HepG2 (cell line): Measurements from ENCODE around the gene RERE. TPM values are rescaled to one million over a fixed set of nuclear protein-coding genes. Genes with fewer than 3 reads are reported as not detected.
"Not testable (repeated sequence)": the region's sequence is repeated elsewhere in the genome, so short reads cannot be mapped to it uniquely, and the experiment has no call there.

Experiments used
- ATAC-seq: fragments of 200-7000 bp; cut with Tn5 transposase; 3 replicates; pipeline ENCODE4 v1.9.1; 2020; ENCODE audit warnings: mild to moderate bottlenecking, moderate library complexity
- BruUV-seq: library from RNA; stranded (reverse); fragments of 400-500 nt; replicated peaks from 2 replicates; lab custom pipeline; 2021; lab: Mats Ljungman, UMichigan
- CTCF ChIA-PET: fragments of 300-600 bp; formaldehyde crosslinking; extraction: SDS; loops from one replicate; lab custom pipeline; 2021; ENCODE audit warnings: low total read pairs, inconsistent platforms, low intra/inter-chr PET ratio; lab: Yijun Ruan, JAX
- POLR2A ChIA-PET: fragments of 350-600 bp; sonication (Branson Sonifier 250); formaldehyde crosslinking; loops from one replicate; lab custom pipeline; 2020; ENCODE audit warnings: antibody characterized with exemption, inconsistent platforms; lab: Yijun Ruan, JAX
- DNase-seq: peaks from one replicate; pipeline ENCODE4 v3.0.0-alpha.2; 2015; ENCODE audit warnings: low spot score
- FAIRE-seq: peaks from 3 replicates; lab custom pipeline; 2011; peaks lifted over from hg19 to GRCh38; lab: Jason Lieb, UNC
- H2AFZ ChIP-seq: one replicate; pipeline ENCODE4 v1.6.1; 2011; ENCODE audit warnings: low read length, inconsistent platforms
- H3K27ac ChIP-seq: fragments of 300-600 bp; 3 replicates; pipeline ENCODE4 v1.8.0; 2011; ENCODE audit warnings: mixed run types, mild to moderate bottlenecking, mixed read lengths, low read length, inconsistent platforms; ENCODE audit not compliant: insufficient read depth; ENCODE audit errors: extremely low read length
- H3K27me3 ChIP-seq, 2 experiments: fragments of 200-600 bp in 1 of 2; 2 replicates in 1 of 2; 3 replicates in 1 of 2; pipeline versions ENCODE4 v1.6.0 to v1.8.0; 2011; ENCODE audit warnings: low read length in 2 of 2, mild to moderate bottlenecking in 2 of 2, moderate library complexity in 2 of 2, inconsistent platforms in 1 of 2; ENCODE audit not compliant: insufficient read depth in 2 of 2, control insufficient read depth in 1 of 2
- H3K36me3 ChIP-seq, 2 experiments: fragments of 200-600 bp in 1 of 2; replicated peaks in 1 of 2; 2 replicates in 1 of 2; 3 replicates in 1 of 2; pipeline versions ENCODE4 v1.5.1 to v1.8.0; 2011; ENCODE audit warnings: low read length in 2 of 2, inconsistent platforms in 1 of 2; ENCODE audit not compliant: insufficient read depth in 2 of 2, control insufficient read depth in 1 of 2
- H3K4me1 ChIP-seq: 2 replicates; pipeline ENCODE4 v1.5.1; 2012; ENCODE audit warnings: low read length, inconsistent platforms; ENCODE audit not compliant: insufficient read depth
- H3K4me2 ChIP-seq: 2 replicates; pipeline ENCODE4 v1.6.0; 2011; ENCODE audit warnings: low read depth, low read length, inconsistent platforms
- H3K4me3 ChIP-seq, 3 experiments: fragments of 200-600 bp in 1 of 3; sonication (generic), shearing (Covaris generic) in 1 of 3; replicated peaks in 1 of 3; 2 replicates each; pipeline ENCODE4 v1.5.1; 2011 to 2016; ENCODE audit warnings: low read length in 3 of 3, inconsistent platforms in 2 of 3, low read depth in 2 of 3, mild to moderate bottlenecking in 2 of 3, control low read depth in 1 of 3, mixed read lengths in 1 of 3; ENCODE audit not compliant: insufficient read depth in 1 of 3
- H3K79me2 ChIP-seq: one replicate; pipeline ENCODE4 v1.6.1; 2011; ENCODE audit warnings: low read length, inconsistent platforms; ENCODE audit not compliant: insufficient read depth
- H3K9ac ChIP-seq: 2 replicates; pipeline ENCODE4 v1.6.0; 2011; ENCODE audit warnings: mild to moderate bottlenecking, low read depth, low read length, inconsistent platforms; ENCODE audit not compliant: insufficient read depth
- H3K9me3 ChIP-seq: 2 replicates; pipeline ENCODE4 v1.5.1; 2012; ENCODE audit warnings: mild to moderate bottlenecking, low read length
- H4K20me1 ChIP-seq: 2 replicates; pipeline ENCODE4 v1.6.0; 2011; ENCODE audit warnings: inconsistent platforms, mild to moderate bottlenecking, low read length, moderate library complexity; ENCODE audit not compliant: insufficient read depth
- MTA1 ChIP-seq: sonication (generic); formaldehyde crosslinking; IDR thresholded peaks from 2 replicates; pipeline ENCODE4 v1.4.0; 2020; ENCODE audit warnings: missing genetic modification reagents, mild to moderate bottlenecking, borderline replicate concordance
- ZNF430 ChIP-seq: sonication (generic); formaldehyde crosslinking; IDR thresholded peaks from 2 replicates; pipeline ENCODE4 v1.9.0; 2021; ENCODE audit warnings: mild to moderate bottlenecking, missing genetic modification reagents
- ZNF7 ChIP-seq: IDR thresholded peaks from 2 replicates; pipeline ENCODE4 v1.6.1; 2016; ENCODE audit warnings: missing biosample characterization, missing genetic modification reagents
- WGBS: methylation state at CpG from one replicate; pipeline ENCODE4 v1.1.6; 2017; ENCODE audit warnings: low lambda C conversion rate; 5-methylcytosine and 5-hydroxymethylcytosine counted together
- in situ Hi-C: cut with HindIII; loops from 2 replicates; pipeline ENCODE4 v1.10.0; 2017; ENCODE audit warnings: low pct_unique_long_range_greater_than_20kb; ENCODE audit not compliant: extremely low pct_ligation_motif_present
- intact Hi-C: fragments of 100-400 bp; cut with micrococcal nuclease; formaldehyde crosslinking; loops from one replicate; pipeline ENCODE4 v1.10.0; 2022; ENCODE audit not compliant: unreplicated experiment
- polyA plus RNA-seq, 8 experiments: library from polyadenylated mRNA; depleted of rRNA in 3 of 8; stranded (reverse) in 7 of 8; unstranded in 1 of 8; fragments of >200 nt; fragmentation: Illumina TruSeq in 4 of 8; extraction: Trizol in 4 of 8; gene quantifications; 2 replicates each; pipeline versions ENCODE4 v1.2.1 to v1.2.3, GENCODE V29; 2011 to 2016; ENCODE audit warnings: low read depth in 4 of 8, missing spikeins in 1 of 8, mixed read lengths in 1 of 8; ENCODE audit not compliant: insufficient read depth in 1 of 8
- total RNA-seq, 5 experiments: library from RNA; depleted of rRNA; stranded (reverse); fragments of >200 nt; fragmentation: Illumina TruSeq; extraction: Trizol; gene quantifications; 2 replicates each; pipeline ENCODE4 v1.2.3, GENCODE V29; 2016; ENCODE audit warnings: low read depth in 1 of 5
- TF ChIP-seq, protein P1 (sequence below), 2 experiments: fragments of 450-650 bp in 1 of 2; sonication (generic) in 1 of 2; formaldehyde crosslinking; IDR thresholded peaks; 2 replicates each; pipeline versions ENCODE4 v1.5.0 to v1.8.0; 2020 to 2022; ENCODE audit warnings: mild to moderate bottlenecking in 1 of 2, missing genetic modification reagents in 1 of 2
- TF ChIP-seq, protein P2 (sequence below): sonication (generic); formaldehyde crosslinking; IDR thresholded peaks from 2 replicates; pipeline ENCODE4 v1.5.0; 2020; ENCODE audit warnings: mild to moderate bottlenecking, missing genetic modification reagents, borderline replicate concordance

The RERE gene
- total and polyA plus RNA-seq, 2 of the 13 experiments (the other 11 are each of a cell fraction or from before 2014, with no cell fraction given) = 18.3 to 21.9 TPM

DNA sequence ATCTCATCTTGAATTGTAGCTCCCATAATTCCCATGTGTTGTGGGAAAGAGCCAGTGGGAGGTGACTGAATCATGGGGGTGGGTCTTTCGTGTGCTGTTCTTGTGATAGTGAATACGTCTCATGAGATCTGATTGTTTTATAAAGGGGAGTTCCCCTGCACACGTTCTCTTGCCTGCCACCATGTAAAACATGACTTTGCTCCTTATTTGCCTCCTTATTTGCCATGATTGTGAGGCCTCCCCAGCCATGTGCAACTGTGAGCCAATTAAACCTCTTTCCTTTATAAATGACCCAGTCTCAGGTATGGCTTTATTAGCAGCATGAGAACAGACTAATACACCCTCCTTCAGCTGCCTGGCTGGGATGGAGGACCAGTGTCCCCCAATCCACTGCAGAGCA lies 224.1 kb downstream of the RERE start:
- 90% methylated on average over 3 of the region's 3 CpGs for WGBS
- FAIRE-seq, H2AFZ ChIP-seq, CTCF ChIA-PET, H3K27ac ChIP-seq, intact Hi-C loops, H3K27me3 ChIP-seq, H3K4me3 ChIP-seq, H3K4me1 ChIP-seq, H3K9me3 ChIP-seq, ATAC-seq, POLR2A ChIA-PET, in situ Hi-C loops, BruUV-seq, DNase-seq, H3K4me2 ChIP-seq, H3K9ac ChIP-seq: not testable (repeated sequence)
- H3K36me3 ChIP-seq = peaks cover 8 to 33% of the 10 kb centered on the region in 2 experiments
- H3K79me2 ChIP-seq = peaks cover 86% of the 10 kb centered on the region
- 0 out of 2 replicates have a peak, but pooled peaks have one; percentile 74 for TF ChIP-seq ZNF430 (CRISPR knock-in tag)
- peaks cover 36% of the 10 kb centered on the region for H4K20me1 ChIP-seq

DNA sequence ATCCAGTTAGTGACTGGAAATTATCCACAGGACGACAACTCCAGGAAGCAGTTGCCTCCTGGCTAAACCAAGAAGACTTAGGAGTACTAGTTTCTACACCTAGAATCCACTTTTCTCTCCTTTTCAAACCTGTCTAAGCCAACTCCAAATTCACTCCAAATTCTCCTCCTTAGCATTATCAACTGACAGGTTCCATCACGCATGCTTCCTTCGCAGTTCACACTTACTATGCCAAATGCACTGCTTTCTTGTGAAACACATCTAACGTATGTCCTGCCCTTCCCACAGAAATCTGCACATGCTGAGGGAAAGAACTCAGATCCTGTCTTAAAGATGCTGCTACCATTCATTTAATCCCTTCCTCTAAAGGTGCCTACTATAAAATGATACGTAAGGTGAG lies 225.9 kb downstream of the RERE start:
- Histone ChIP-seq H4K20me1 (peaks cover 32% of the 10 kb centered on the region), H3K4me2 (no peak overlapping the region), H2AFZ (no peak overlapping the region), H3K79me2 (peaks cover 87% of the 10 kb centered on the region), H3K27me3 (no peaks in the 10 kb centered on the region), H3K9ac (no peak overlapping the region), H3K4me1 (peaks cover 6% of the 10 kb centered on the region; the same call in 1 of the 2 replicates)
- DNase-seq (no peak), FAIRE-seq (no peak), ATAC-seq (no peak)
- no TSS peak for BruUV-seq
- intact Hi-C loops = no loop called here
- TF ChIP-seq ZNF7 (CRISPR knock-in tag) (no peak), MTA1 (CRISPR knock-in tag) (no peak)
- TF ChIP-seq, protein P1, sequence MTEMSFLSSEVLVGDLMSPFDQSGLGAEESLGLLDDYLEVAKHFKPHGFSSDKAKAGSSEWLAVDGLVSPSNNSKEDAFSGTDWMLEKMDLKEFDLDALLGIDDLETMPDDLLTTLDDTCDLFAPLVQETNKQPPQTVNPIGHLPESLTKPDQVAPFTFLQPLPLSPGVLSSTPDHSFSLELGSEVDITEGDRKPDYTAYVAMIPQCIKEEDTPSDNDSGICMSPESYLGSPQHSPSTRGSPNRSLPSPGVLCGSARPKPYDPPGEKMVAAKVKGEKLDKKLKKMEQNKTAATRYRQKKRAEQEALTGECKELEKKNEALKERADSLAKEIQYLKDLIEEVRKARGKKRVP (CRISPR knock-in tag; IDR thresholded peaks at IDR 0.05) = no peak
- TF ChIP-seq, protein P2, sequence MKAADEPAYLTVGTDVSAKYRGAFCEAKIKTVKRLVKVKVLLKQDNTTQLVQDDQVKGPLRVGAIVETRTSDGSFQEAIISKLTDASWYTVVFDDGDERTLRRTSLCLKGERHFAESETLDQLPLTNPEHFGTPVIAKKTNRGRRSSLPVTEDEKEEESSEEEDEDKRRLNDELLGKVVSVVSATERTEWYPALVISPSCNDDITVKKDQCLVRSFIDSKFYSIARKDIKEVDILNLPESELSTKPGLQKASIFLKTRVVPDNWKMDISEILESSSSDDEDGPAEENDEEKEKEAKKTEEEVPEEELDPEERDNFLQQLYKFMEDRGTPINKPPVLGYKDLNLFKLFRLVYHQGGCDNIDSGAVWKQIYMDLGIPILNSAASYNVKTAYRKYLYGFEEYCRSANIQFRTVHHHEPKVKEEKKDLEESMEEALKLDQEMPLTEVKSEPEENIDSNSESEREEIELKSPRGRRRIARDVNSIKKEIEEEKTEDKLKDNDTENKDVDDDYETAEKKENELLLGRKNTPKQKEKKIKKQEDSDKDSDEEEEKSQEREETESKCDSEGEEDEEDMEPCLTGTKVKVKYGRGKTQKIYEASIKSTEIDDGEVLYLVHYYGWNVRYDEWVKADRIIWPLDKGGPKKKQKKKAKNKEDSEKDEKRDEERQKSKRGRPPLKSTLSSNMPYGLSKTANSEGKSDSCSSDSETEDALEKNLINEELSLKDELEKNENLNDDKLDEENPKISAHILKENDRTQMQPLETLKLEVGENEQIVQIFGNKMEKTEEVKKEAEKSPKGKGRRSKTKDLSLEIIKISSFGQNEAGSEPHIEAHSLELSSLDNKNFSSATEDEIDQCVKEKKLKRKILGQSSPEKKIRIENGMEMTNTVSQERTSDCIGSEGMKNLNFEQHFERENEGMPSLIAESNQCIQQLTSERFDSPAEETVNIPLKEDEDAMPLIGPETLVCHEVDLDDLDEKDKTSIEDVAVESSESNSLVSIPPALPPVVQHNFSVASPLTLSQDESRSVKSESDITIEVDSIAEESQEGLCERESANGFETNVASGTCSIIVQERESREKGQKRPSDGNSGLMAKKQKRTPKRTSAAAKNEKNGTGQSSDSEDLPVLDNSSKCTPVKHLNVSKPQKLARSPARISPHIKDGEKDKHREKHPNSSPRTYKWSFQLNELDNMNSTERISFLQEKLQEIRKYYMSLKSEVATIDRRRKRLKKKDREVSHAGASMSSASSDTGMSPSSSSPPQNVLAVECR (CRISPR knock-in tag) = no peak
- TF ChIP-seq, all 625 proteins: peak for 0
- in situ Hi-C loops = no loop called here
- CTCF ChIA-PET = no interaction called here
- Histone ChIP-seq H3K27ac (no peak overlapping the region), H3K36me3 (peaks cover 6 to 31% of the 10 kb centered on the region in 2 experiments), H3K4me3 (no peak overlapping the region), H3K9me3 (no peaks in the 10 kb centered on the region)
- WGBS = 97% methylated on average over 5 of the region's 5 CpGs
- POLR2A ChIA-PET = no interaction called here
